ENCODE measurements around the gene CA12.

Gene CA12

GRCh38 chr15:63401714-63402497 is 20.3 kb upstream of the CA12 start:
- DNase-seq (ENCODE audit: low spot score), result no peak

- no peak for DNase-seq (ENCODE audit: low spot score)
Measured at GRCh38 chr15:63401078-63401477, 19.4 kb upstream of the CA12 start.

GRCh38 chr15:63398456-63398855 is 16.8 kb upstream of the CA12 start:
- DNase-seq (ENCODE audit: low spot score), result no peak

- no peak for DNase-seq (ENCODE audit: low spot score)
Measured at GRCh38 chr15:63396152-63396928, 14.7 kb upstream of the CA12 start.

- DNase-seq (ENCODE audit: low spot score), result no peak
Measured at GRCh38 chr15:63395730-63396151, 14.1 kb upstream of the CA12 start.

GRCh38 chr15:63392361-63393009 is 10.8 kb upstream of the CA12 start:
- no peak for DNase-seq (ENCODE audit: low spot score)

GRCh38 chr15:63391669-63392360 is 10.2 kb upstream of the CA12 start:
- no peak for DNase-seq (ENCODE audit: low spot score)

GRCh38 chr15:63390689-63391088 is 9.0 kb upstream of the CA12 start:
- DNase-seq (ENCODE audit: low spot score), result no peak

GRCh38 chr15:63389902-63390670 is 8.4 kb upstream of the CA12 start:
- no peak for DNase-seq (ENCODE audit: low spot score)

GRCh38 chr15:63388511-63388910 is 6.9 kb upstream of the CA12 start:
- DNase-seq (ENCODE audit: low spot score), result no peak

- DNase-seq (ENCODE audit: low spot score), result no peak
Measured at GRCh38 chr15:63387748-63388493, 6.3 kb upstream of the CA12 start.

GRCh38 chr15:63385911-63386531 is 4.4 kb upstream of the CA12 start:
- no peak for DNase-seq (ENCODE audit: low spot score)

- DNase-seq (ENCODE audit: low spot score), result no peak
Measured at GRCh38 chr15:63384906-63385305, 3.3 kb upstream of the CA12 start.

GRCh38 chr15:63382966-63383710 is 1.5 kb upstream of the CA12 start:
- DNase-seq (ENCODE audit: low spot score), result no peak

- DNase-seq (ENCODE audit: low spot score), result no peak
Measured at GRCh38 chr15:63380808-63381282, 801 bp downstream of the CA12 start.

- DNase-seq (ENCODE audit: low spot score), result no peak
Measured at GRCh38 chr15:63380151-63380807, 1.4 kb downstream of the CA12 start.

GRCh38 chr15:63379492-63380150 is 2.0 kb downstream of the CA12 start:
- no peak for DNase-seq (ENCODE audit: low spot score)

GRCh38 chr15:63378946-63379345 is 2.7 kb downstream of the CA12 start:
- DNase-seq (ENCODE audit: low spot score), result no peak

All from AG08396 (cell line).